ENCODE data around the gene TRMT1. TPM values are rescaled to one million over a fixed set of nuclear protein-coding genes. Genes with fewer than 3 reads are reported as not detected.

Gene TRMT1
- total RNA-seq: 32.2 TPM

DNA sequence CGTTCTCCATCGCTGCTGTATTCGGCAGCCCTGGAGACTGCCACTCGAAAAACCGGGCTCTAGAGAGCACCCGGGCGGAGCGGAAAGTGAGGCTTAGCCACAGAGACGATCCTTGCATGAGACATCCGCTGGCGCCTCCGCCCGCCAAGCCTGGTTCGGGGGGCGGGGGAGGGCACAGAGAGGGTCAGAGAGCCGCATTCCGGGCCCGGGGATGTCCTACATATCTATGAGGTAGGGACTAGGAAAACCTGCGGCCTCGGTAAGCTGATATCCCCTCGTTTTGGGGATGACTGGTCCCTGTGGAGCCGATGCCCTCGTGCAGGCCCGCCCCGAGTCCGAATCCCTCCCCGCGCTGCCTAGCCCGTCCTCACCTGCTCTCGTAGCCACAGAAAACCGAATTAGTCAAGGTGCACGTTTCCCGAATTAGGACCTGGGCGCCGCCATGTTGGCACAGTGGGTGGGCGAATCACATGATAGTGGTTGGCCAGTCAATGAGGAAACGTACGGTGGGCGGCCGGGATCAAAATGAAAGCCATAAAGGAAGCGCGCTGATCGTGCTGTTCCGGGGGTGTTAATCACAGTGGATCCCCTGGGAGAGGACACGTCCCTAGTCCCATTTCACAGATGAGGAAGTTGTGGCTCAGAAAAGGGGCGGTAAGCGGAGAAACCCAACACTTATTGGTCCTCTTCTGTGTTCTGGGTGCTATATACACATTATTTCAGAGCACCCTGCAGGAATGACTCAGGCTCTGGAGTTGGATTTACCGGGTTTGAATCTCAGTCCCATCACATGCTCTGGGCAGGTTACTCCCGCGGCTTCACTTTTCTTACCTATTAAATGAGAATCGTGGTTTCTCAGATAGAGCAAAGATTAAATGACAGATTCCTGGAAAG lies at the start of gene TRMT1:
Gene TRMT1 (minus strand): TSS at position 459 of the 894 bp plus-strand sequence. CDS start 341 bp downstream, at position 118.

GRCh38 chr19:13150187-13150930 lies 33.8 kb upstream of the TRMT1 start, which contains the start of the genes IER2 and STX10:
TSS of gene IER2 (plus strand) at chr19:13150411. CDS start at chr19:13153187, 2,776 bp downstream.
TSS of gene STX10 (minus strand) at chr19:13150375. CDS start at chr19:13150173, 202 bp downstream.

DNA sequence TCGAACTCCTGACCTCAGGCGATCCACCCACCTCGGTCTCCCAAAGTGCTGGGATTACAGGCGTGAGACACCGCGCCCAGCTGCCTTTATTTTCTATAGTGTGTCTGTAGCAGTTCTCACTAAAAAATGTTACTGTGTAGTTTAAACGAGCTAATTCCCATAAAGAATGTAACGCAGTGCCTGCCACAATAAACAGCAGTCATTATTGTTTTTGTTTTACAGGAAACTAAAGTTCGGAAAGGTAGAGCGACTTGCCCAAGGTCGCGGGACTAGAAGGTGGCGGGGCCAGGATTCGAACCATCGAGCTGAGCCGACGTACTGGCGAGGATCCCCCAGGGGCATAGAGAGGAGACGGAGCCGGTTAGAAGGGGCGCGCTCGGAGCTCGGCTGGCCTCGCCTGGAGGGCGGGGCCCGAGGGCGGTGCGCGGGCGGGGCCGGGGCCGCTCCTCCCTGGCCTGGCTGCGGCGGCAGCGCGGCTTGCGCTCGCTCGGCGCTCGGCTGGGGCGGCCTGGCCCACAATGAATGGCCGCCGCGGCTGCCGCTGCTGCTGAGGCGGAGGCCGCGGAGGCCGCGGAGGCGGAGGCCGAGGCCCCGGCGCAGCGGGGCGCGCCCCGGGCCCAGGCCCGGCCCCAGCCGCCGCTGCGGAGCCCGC lies 1.4 kb upstream of the TRMT1 start, which contains the start of gene NACC1:
Gene NACC1 (plus strand): TSS at position 493 of the 652 bp plus-strand sequence. CDS start 16,944 bp downstream, outside the sequence.

DNA sequence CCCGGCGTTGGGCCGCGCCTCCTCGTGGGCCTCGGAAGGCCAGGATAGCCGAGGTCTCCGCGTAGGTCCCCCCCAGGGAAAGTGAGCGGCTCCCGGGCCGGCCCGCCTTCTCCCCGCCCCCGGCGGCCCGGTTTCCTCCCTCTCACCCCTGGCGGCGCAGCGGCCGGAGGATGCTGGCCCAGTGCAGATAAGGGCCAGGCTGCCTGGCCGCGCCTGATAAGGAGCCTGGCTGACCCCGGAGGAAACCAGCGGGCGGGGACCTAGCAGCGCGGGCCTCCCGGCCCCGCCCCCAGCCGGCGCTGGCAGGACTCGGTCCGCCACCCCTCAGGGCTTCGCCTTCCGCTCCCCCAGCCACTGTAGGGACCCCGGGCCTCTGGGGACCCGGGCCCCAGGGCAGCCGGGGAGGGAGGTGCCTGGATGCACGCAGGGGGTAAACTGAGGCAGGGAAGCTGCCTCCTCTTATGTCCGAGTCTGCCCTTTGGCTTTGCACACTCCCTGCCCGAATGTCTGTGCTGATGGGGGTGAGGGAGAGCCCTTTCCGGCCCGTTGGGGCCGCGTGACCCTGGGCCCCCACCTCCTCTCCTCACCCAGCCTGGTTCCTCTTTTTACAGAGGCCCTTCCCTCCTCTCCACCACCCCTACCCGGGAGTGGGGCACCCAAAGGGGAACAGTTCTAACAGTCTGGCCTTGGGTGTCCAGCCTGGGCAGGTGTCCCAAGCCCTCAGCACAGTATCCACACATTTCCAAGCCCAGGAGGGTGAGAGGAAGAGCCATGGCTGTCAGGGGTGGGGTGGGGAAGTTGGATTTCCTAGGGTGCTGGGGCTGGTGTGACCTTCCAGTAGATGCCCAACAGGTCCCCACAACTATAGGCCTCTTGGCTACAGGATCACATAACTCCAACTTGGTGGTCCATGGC lies 13.6 kb downstream of the TRMT1 start, which contains the start of gene LYL1:
Gene LYL1 (minus strand): TSS at position 193 of the 915 bp plus-strand sequence. CDS start 1,687 bp downstream, outside the sequence.

Other genes with a start within 250 kb of the TRMT1 start
- gene DNASE2, start 235.3 kb downstream of the TRMT1 start, total RNA-seq: 2.5 TPM
- 0.31 TPM for gene KLF1, start 229.5 kb downstream of the TRMT1 start, total RNA-seq
- gene GCDH, start 225.6 kb downstream of the TRMT1 start, total RNA-seq: 25.7 TPM
- gene SYCE2, start 197.4 kb downstream of the TRMT1 start, total RNA-seq: not detected
- 55.7 TPM for gene FARSA, start 183.0 kb downstream of the TRMT1 start, total RNA-seq
- 211 TPM for gene CALR, start 178.1 kb downstream of the TRMT1 start, total RNA-seq
- gene RAD23A, start 170.9 kb downstream of the TRMT1 start, total RNA-seq: 35.1 TPM
- 15.3 TPM for gene GADD45GIP1, start 159.5 kb downstream of the TRMT1 start, total RNA-seq
- not detected for gene DAND5, start 147.2 kb downstream of the TRMT1 start, total RNA-seq
- 235 TPM for gene NFIX, start 121.3 kb downstream of the TRMT1 start, total RNA-seq
- 2.8 TPM for gene LYL1, start 13.9 kb downstream of the TRMT1 start, total RNA-seq
- gene NACC1, start 1.5 kb upstream of the TRMT1 start, total RNA-seq: 26.9 TPM
- 27.2 TPM for gene STX10, start 33.6 kb upstream of the TRMT1 start, total RNA-seq
- gene IER2, start 33.7 kb upstream of the TRMT1 start, total RNA-seq: 6.6 TPM

Measured in parietal lobe (tissue), 1 donor.